DOHH2 (cell line): ENCODE measurements around the gene SMOC2.

Experiments
- EZH2phosphoT487 ChIP-seq: fragments of 200-600 bp; sonication (generic); IDR thresholded peaks from 2 replicates; pipeline ENCODE4 v1.6.1; 2017; ENCODE audit warnings: borderline replicate concordance, mild to moderate bottlenecking, antibody characterized with exemption, low read length, moderate library complexity, mixed read lengths
- TF ChIP-seq, protein P1 (sequence below): fragments of 200-600 bp; sonication (generic); IDR thresholded peaks from one replicate; pipeline ENCODE4 v1.5.1; 2014; ENCODE audit warnings: antibody characterized with exemption, mild to moderate bottlenecking, low read depth, low read length; ENCODE audit not compliant: poor library complexity, severe bottlenecking

DNA sequence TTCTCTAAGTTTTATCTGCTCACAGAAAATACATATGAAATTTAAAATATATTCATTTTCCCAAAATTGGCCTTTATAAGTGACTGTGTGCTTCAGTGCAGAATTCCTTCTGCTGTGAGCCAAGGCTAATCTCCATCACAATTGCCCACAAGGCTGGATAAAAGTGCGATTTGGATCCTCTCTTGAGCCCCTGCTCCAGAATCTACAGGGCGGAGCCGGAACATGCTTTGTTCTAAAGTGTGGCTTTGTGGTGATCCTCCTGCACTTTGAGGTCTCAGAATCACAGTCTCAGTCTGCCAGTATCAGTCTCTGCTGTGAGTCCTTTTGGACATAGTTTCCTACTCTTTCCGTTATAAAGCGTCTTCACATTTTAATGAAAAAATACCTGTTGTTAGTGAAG, 28.9 kb downstream of the SMOC2 start:
- TF ChIP-seq, protein P1, sequence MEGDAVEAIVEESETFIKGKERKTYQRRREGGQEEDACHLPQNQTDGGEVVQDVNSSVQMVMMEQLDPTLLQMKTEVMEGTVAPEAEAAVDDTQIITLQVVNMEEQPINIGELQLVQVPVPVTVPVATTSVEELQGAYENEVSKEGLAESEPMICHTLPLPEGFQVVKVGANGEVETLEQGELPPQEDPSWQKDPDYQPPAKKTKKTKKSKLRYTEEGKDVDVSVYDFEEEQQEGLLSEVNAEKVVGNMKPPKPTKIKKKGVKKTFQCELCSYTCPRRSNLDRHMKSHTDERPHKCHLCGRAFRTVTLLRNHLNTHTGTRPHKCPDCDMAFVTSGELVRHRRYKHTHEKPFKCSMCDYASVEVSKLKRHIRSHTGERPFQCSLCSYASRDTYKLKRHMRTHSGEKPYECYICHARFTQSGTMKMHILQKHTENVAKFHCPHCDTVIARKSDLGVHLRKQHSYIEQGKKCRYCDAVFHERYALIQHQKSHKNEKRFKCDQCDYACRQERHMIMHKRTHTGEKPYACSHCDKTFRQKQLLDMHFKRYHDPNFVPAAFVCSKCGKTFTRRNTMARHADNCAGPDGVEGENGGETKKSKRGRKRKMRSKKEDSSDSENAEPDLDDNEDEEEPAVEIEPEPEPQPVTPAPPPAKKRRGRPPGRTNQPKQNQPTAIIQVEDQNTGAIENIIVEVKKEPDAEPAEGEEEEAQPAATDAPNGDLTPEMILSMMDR, result no peak
- TF ChIP-seq EZH2phosphoT487, result no peak
